Measurements from ENCODE around the gene MS4A14.

DNA sequence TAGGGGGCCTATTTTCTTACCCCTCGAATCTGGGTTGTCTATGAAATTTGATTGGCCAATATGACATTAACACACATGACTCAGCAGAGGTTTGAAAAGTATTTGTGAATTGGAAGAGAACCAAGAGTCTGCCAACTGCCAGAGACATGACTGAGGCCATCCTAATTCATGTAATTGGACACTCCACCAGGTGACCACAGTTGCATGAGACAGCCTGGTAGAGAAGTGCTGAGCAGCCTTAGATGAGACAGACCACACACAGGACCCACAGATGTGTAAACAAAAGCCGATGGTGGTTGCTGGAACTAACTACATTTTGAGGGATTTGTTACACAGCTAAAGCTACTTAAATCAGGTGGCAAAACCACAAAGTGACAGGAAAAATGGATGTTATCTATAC lies 32.3 kb downstream of the MS4A14 start:
- TF ChIP-seq, protein P1, sequence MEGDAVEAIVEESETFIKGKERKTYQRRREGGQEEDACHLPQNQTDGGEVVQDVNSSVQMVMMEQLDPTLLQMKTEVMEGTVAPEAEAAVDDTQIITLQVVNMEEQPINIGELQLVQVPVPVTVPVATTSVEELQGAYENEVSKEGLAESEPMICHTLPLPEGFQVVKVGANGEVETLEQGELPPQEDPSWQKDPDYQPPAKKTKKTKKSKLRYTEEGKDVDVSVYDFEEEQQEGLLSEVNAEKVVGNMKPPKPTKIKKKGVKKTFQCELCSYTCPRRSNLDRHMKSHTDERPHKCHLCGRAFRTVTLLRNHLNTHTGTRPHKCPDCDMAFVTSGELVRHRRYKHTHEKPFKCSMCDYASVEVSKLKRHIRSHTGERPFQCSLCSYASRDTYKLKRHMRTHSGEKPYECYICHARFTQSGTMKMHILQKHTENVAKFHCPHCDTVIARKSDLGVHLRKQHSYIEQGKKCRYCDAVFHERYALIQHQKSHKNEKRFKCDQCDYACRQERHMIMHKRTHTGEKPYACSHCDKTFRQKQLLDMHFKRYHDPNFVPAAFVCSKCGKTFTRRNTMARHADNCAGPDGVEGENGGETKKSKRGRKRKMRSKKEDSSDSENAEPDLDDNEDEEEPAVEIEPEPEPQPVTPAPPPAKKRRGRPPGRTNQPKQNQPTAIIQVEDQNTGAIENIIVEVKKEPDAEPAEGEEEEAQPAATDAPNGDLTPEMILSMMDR (IDR thresholded peaks at IDR 0.05) = no peak
- TF ChIP-seq POLR2AphosphoS5 (IDR thresholded peaks at IDR 0.05) (no peak), POLR2A (IDR thresholded peaks at IDR 0.05) (no peak)

Data from prostate gland (tissue), 2 donors.